B cell (primary cell): ENCODE results near the gene TTC32.

Source experiments
- CTCF ChIP-seq: fragments of 200-600 bp; IDR thresholded peaks from one replicate; pipeline ENCODE4 v1.8.0; 2022; ENCODE audit warnings: antibody characterized with exemption, mild to moderate bottlenecking
- EZH2 ChIP-seq: IDR thresholded peaks from 2 replicates; pipeline ENCODE4 v1.6.1; 2012; ENCODE audit warnings: borderline replicate concordance, low read depth, mild to moderate bottlenecking, moderate library complexity, low read length; ENCODE audit not compliant: insufficient read depth, poor library complexity, severe bottlenecking

GRCh38 chr2:19868701-19869580, 32.8 kb downstream of the TTC32 start:
- no peak for TF ChIP-seq CTCF
- no peak for TF ChIP-seq EZH2
